KMS-11 (cell line): ENCODE results near the gene USP53.
"Not testable (repeated sequence)": the region's sequence is repeated elsewhere in the genome, so short reads cannot be mapped to it uniquely, and the experiment has no call there.

Source experiments
- H2AFZ ChIP-seq: fragments of 200-600 bp; sonication (generic); 2 replicates; pipeline ENCODE4 v1.6.1; 2016; ENCODE audit warnings: antibody characterized with exemption, mixed run types, low read depth
- H3K27ac ChIP-seq: fragments of 200-600 bp; sonication (generic); 2 replicates; pipeline ENCODE4 v1.6.1; 2016; ENCODE audit warnings: mild to moderate bottlenecking, mixed run types
- H3K27me3 ChIP-seq: fragments of 200-600 bp; sonication (generic); 2 replicates; pipeline ENCODE4 v1.6.1; 2017; ENCODE audit warnings: mild to moderate bottlenecking, low read depth, mixed run types, moderate library complexity; ENCODE audit not compliant: insufficient read depth
- H3K36me3 ChIP-seq: fragments of 200-600 bp; sonication (generic); 2 replicates; pipeline ENCODE4 v1.6.1; 2017; ENCODE audit warnings: mild to moderate bottlenecking, mixed run types; ENCODE audit not compliant: insufficient read depth
- H3K4me1 ChIP-seq: fragments of 200-600 bp; sonication (generic); 2 replicates; pipeline ENCODE4 v1.6.1; 2016; ENCODE audit warnings: mild to moderate bottlenecking, low read depth, mixed run types; ENCODE audit not compliant: poor library complexity, severe bottlenecking
- H3K4me2 ChIP-seq: fragments of 200-600 bp; sonication (generic); 2 replicates; pipeline ENCODE4 v1.7.0; 2016; ENCODE audit warnings: mild to moderate bottlenecking, mixed run types
- H3K4me3 ChIP-seq: fragments of 200-600 bp; sonication (generic); IDR thresholded peaks from 2 replicates; pipeline ENCODE4 v1.6.1; 2017; ENCODE audit warnings: low read depth, low read length, mixed read lengths; ENCODE audit not compliant: insufficient read depth
- H3K79me2 ChIP-seq: fragments of 200-600 bp; sonication (generic); 2 replicates; pipeline ENCODE4 v1.6.1; 2016; ENCODE audit warnings: low read depth, mixed run types; ENCODE audit not compliant: insufficient read depth
- H3K9ac ChIP-seq: fragments of 200-600 bp; sonication (generic); 2 replicates; pipeline ENCODE4 v1.6.1; 2016; ENCODE audit warnings: mild to moderate bottlenecking, mixed run types
- H4K20me1 ChIP-seq: fragments of 200-600 bp; sonication (generic); 2 replicates; pipeline ENCODE4 v1.6.1; 2016; ENCODE audit warnings: mild to moderate bottlenecking, mixed run types; ENCODE audit not compliant: insufficient read depth
- TF ChIP-seq, protein P1 (sequence below): fragments of 200-600 bp; sonication (generic); conservative IDR thresholded peaks from 2 replicates; pipeline ENCODE4 v1.6.1; 2017; ENCODE audit warnings: low read depth, mild to moderate bottlenecking, antibody characterized with exemption, low read length, moderate library complexity, mixed read lengths

The USP53 gene

DNA sequence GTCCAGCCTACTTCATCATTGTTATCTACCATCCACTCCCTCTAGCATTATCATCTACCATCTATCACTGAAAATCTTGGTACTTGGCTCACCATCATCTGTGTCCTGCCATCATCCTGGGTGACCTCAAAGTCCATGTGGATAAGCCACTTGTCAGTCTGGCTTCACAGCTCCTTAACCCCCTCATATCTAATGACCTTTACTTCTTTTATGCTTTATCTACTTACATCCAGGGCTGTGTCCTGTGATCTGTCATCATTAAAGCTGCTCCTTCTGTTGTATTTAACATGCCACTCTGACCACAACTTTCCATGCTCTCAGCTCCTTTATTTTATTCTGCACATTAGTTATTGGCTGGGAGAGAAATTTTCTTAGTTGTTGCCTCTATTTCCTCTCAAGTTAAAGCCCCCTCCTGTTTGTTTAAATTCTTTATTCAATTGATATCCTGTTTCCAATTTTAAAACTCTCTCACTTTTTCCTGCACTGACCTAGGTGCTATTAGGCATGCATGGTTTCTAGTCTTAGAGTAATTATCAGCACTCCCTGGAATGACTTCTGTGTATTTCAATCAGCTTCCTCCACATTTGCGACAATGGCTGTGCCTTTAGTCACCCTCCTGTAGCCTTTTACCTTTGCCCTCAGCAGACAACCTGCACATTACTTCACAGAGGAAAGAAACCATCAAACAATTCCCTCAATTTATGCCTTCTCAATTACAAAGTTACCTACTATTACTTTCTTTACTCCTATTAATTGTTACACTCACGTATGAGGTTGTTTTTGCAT lies 117.5 kb downstream of the USP53 start:
- Histone ChIP-seq H3K79me2 (no peaks in the 10 kb centered on the region), H3K4me2 (no peak overlapping the region), H3K36me3 (no peaks in the 10 kb centered on the region), H3K4me3 (no peak overlapping the region), H2AFZ (no peak overlapping the region), H4K20me1 (no peaks in the 10 kb centered on the region), H3K27me3 (no peaks in the 10 kb centered on the region), H3K9ac (no peak overlapping the region), H3K27ac (no peak overlapping the region), H3K4me1 (no peaks in the 10 kb centered on the region)
- TF ChIP-seq, protein P1, sequence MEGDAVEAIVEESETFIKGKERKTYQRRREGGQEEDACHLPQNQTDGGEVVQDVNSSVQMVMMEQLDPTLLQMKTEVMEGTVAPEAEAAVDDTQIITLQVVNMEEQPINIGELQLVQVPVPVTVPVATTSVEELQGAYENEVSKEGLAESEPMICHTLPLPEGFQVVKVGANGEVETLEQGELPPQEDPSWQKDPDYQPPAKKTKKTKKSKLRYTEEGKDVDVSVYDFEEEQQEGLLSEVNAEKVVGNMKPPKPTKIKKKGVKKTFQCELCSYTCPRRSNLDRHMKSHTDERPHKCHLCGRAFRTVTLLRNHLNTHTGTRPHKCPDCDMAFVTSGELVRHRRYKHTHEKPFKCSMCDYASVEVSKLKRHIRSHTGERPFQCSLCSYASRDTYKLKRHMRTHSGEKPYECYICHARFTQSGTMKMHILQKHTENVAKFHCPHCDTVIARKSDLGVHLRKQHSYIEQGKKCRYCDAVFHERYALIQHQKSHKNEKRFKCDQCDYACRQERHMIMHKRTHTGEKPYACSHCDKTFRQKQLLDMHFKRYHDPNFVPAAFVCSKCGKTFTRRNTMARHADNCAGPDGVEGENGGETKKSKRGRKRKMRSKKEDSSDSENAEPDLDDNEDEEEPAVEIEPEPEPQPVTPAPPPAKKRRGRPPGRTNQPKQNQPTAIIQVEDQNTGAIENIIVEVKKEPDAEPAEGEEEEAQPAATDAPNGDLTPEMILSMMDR: no peak

DNA sequence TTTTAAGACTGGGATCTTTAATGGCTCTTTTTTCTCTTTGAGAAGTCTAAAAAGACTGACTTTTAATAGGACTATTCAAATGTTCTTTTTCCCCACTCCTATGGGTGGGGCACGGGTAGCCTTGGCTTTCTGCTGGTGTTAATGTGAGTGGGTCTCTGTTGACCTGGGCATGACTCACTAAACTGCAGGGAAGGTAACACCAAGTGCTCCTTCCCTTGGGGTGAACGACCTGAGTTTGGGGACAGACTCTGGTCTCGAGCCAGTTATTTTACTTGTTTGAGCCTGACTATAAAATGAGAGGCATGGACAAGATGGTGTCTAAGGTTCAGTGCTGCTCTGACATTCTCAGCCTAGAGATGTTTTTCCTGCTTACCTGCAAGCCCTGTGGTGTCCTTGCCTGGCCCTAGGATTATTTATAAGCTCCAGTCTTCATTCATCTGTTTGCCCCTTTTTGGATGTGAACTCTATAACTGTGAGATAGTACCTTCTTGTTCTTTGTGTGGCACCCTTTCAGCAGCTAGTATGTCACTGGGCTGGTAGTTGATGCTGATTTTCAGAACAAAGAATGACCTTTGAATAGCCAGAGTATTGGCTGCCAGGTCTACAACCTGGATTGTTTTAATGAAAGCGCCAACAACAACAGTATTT lies 123.9 kb downstream of the USP53 start:
- H2AFZ ChIP-seq, H3K4me2 ChIP-seq, H3K36me3 ChIP-seq, H3K27ac ChIP-seq, H3K79me2 ChIP-seq, H3K9ac ChIP-seq, H3K4me3 ChIP-seq, H4K20me1 ChIP-seq, H3K4me1 ChIP-seq, H3K27me3 ChIP-seq: not testable (repeated sequence)

DNA sequence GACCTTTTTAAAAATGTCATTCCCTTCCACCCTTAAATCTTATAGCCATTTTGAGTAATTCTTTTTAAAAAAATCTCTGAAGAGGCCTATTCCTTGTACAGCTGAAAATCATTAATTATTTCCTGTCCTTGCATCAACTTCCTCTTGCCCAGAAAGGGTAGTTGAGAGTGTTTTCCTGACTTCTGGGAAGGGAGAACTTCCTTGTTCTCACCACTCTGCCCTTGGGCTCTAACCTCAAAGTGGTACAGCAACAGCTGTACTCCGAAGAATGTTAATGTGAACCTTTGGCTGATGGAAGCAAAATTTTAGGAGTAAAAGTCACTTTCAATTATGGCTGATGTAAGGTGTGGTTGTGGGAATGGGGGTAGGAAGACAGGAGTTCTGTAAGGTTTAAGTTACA lies 124.5 kb downstream of the USP53 start:
- Histone ChIP-seq H2AFZ (no peak overlapping the region), H3K79me2 (no peaks in the 10 kb centered on the region), H3K4me2 (no peak overlapping the region), H3K36me3 (no peaks in the 10 kb centered on the region), H3K9ac (no peak overlapping the region), H3K4me3 (no peak overlapping the region), H4K20me1 (no peaks in the 10 kb centered on the region), H3K27me3 (no peaks in the 10 kb centered on the region), H3K27ac (no peak overlapping the region), H3K4me1 (no peaks in the 10 kb centered on the region)
- TF ChIP-seq, protein P1: no peak

DNA sequence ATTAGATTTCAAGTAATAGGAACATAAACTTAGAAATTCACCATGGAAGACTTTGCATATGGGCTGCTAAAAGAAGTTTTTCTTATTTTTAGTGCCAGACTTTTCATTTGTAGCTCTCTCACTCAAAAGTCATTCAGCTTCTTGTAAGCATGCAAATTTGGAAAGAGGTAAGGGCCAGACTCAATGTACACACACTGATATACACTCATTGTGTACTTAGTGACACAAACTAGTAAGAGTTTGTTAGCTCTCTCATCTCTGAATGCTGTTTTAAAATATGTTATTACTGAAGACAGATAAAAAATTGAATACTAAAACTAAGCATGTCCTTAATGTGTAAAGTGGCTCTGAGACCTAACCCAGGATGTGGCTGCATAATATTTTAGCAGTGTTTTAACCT lies 127.4 kb downstream of the USP53 start:
- not testable (repeated sequence) for H3K79me2 ChIP-seq, H3K9ac ChIP-seq, H3K4me1 ChIP-seq, H3K27ac ChIP-seq, H3K36me3 ChIP-seq, H2AFZ ChIP-seq, H3K27me3 ChIP-seq, H3K4me3 ChIP-seq, H3K4me2 ChIP-seq, H4K20me1 ChIP-seq

DNA sequence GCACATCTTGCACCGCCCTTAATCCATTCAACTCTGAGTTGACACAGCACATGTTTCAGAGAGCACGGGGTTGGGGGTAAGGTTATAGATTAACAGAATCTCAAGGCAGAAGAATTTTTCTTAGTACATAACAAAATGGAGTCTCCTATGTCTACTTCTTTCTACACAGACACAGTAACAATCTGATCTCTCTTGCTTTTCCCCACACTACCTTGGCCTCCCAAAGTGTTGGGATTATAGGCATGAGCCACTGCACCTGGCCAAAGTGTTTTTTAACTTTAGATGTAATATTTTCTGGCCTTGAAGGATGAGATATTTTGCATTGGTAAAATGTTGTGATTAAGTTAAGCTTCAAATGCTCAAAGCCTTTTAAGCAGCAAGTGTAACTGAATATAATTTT lies 130.8 kb downstream of the USP53 start:
- H4K20me1 ChIP-seq, H3K27me3 ChIP-seq, H3K4me3 ChIP-seq, H2AFZ ChIP-seq, H3K79me2 ChIP-seq, H3K36me3 ChIP-seq, H3K9ac ChIP-seq, H3K4me1 ChIP-seq, H3K27ac ChIP-seq, H3K4me2 ChIP-seq: not testable (repeated sequence)
